Progenitor cell of endocrine pancreas (in vitro differentiated cells): ENCODE data around the gene TBXT. TPM values are rescaled to one million over a fixed set of nuclear protein-coding genes. Genes with fewer than 3 reads are reported as not detected.
"Not testable (repeated sequence)": the region's sequence is repeated elsewhere in the genome, so short reads cannot be mapped to it uniquely, and the experiment has no call there.

Source experiments
- DNase-seq: peaks from one replicate; pipeline ENCODE4 v3.0.0; 2021; ENCODE audit warnings: low spot score; ENCODE audit not compliant: unreplicated experiment
- H3K27ac Mint-ChIP-seq: 2 replicates; pipeline ENCODE4 v1.8.0; 2021; ENCODE audit warnings: mild to moderate bottlenecking, moderate library complexity, mixed read lengths
- H3K27me3 Mint-ChIP-seq: 2 replicates; pipeline ENCODE4 v1.8.0; 2021; ENCODE audit warnings: mixed read lengths
- H3K36me3 Mint-ChIP-seq: 2 replicates; pipeline ENCODE4 v1.8.0; 2022; ENCODE audit warnings: mixed read lengths; ENCODE audit not compliant: insufficient read depth
- H3K4me1 Mint-ChIP-seq: 2 replicates; pipeline ENCODE4 v1.8.0; 2021; ENCODE audit warnings: low read depth, mixed read lengths
- H3K4me3 Mint-ChIP-seq: 2 replicates; pipeline ENCODE4 v1.8.0; 2021; ENCODE audit warnings: low read depth, mild to moderate bottlenecking, moderate library complexity, mixed read lengths
- H3K9me3 Mint-ChIP-seq: 2 replicates; pipeline ENCODE4 v1.8.0; 2021; ENCODE audit warnings: low read depth, mixed read lengths
- total RNA-seq: library from RNA; stranded (reverse); gene quantifications from 2 replicates; pipeline ENCODE4 v1.2.1, GENCODE V29; 2021
- TF ChIP-seq, protein P1 (sequence below): fragments of 200-600 bp; sonication (generic); IDR thresholded peaks from one replicate; pipeline ENCODE4 v1.5.0; 2021; ENCODE audit warnings: antibody characterized with exemption, mild to moderate bottlenecking; ENCODE audit not compliant: unreplicated experiment

The TBXT gene
- total RNA-seq, 1 donor from 2014 or later: not detected

- Mint-ChIP-seq H3K9me3 (no peaks in the 10 kb centered on the region), H3K4me3 (no peak overlapping the region), H3K36me3 (no peaks in the 10 kb centered on the region), H3K4me1 (no peaks in the 10 kb centered on the region), H3K27ac (no peak overlapping the region), H3K27me3 (peaks cover 43% of the 10 kb centered on the region)
- DNase-seq: no peak
- TF ChIP-seq, protein P1, sequence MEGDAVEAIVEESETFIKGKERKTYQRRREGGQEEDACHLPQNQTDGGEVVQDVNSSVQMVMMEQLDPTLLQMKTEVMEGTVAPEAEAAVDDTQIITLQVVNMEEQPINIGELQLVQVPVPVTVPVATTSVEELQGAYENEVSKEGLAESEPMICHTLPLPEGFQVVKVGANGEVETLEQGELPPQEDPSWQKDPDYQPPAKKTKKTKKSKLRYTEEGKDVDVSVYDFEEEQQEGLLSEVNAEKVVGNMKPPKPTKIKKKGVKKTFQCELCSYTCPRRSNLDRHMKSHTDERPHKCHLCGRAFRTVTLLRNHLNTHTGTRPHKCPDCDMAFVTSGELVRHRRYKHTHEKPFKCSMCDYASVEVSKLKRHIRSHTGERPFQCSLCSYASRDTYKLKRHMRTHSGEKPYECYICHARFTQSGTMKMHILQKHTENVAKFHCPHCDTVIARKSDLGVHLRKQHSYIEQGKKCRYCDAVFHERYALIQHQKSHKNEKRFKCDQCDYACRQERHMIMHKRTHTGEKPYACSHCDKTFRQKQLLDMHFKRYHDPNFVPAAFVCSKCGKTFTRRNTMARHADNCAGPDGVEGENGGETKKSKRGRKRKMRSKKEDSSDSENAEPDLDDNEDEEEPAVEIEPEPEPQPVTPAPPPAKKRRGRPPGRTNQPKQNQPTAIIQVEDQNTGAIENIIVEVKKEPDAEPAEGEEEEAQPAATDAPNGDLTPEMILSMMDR: no peak
These were observed 12.1 kb upstream of the TBXT start for GRCh38 chr6:166179704-166180103.

GRCh38 chr6:166176106-166176505, 8.5 kb upstream of the TBXT start:
- H3K4me3 Mint-ChIP-seq: no peak overlapping the region
- TF ChIP-seq, protein P1: no peak
- H3K9me3 Mint-ChIP-seq: no peaks in the 10 kb centered on the region
- H3K36me3 Mint-ChIP-seq: no peaks in the 10 kb centered on the region
- DNase-seq: no peak
- peaks cover 34% of the 10 kb centered on the region for H3K27me3 Mint-ChIP-seq
- H3K27ac Mint-ChIP-seq: no peak overlapping the region
- H3K4me1 Mint-ChIP-seq: no peaks in the 10 kb centered on the region

DNA sequence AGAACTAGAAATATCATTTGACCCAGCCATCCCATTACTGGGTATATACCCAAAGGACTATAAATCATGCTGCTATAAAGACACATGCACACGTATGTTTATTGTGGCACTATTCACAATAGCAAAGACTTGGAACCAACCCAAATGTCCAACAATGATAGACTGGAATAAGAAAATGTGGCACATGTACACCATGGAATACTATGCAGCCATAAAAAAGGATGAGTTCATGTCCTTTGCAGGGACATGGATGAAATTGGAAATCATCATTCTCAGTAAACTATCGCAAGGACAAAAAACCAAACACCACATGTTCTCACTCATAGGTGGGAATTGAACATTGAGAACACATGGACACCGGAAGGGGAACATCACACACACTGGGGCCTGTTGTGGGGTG, 7.4 kb upstream of the TBXT start:
- not testable (repeated sequence) for DNase-seq, H3K4me3 Mint-ChIP-seq, H3K9me3 Mint-ChIP-seq, H3K27ac Mint-ChIP-seq, H3K36me3 Mint-ChIP-seq, H3K4me1 Mint-ChIP-seq
- H3K27me3 Mint-ChIP-seq: peaks cover 25% of the 10 kb centered on the region

- H3K27me3 Mint-ChIP-seq: peaks cover 16% of the 10 kb centered on the region
- H3K27ac Mint-ChIP-seq: no peak overlapping the region
- H3K36me3 Mint-ChIP-seq: no peaks in the 10 kb centered on the region
- H3K4me3 Mint-ChIP-seq: no peak overlapping the region
- H3K9me3 Mint-ChIP-seq: no peaks in the 10 kb centered on the region
- TF ChIP-seq, protein P1: no peak
- DNase-seq: no peak
- no peaks in the 10 kb centered on the region for H3K4me1 Mint-ChIP-seq
These were observed 6.4 kb upstream of the TBXT start for GRCh38 chr6:166174031-166174430.

DNA sequence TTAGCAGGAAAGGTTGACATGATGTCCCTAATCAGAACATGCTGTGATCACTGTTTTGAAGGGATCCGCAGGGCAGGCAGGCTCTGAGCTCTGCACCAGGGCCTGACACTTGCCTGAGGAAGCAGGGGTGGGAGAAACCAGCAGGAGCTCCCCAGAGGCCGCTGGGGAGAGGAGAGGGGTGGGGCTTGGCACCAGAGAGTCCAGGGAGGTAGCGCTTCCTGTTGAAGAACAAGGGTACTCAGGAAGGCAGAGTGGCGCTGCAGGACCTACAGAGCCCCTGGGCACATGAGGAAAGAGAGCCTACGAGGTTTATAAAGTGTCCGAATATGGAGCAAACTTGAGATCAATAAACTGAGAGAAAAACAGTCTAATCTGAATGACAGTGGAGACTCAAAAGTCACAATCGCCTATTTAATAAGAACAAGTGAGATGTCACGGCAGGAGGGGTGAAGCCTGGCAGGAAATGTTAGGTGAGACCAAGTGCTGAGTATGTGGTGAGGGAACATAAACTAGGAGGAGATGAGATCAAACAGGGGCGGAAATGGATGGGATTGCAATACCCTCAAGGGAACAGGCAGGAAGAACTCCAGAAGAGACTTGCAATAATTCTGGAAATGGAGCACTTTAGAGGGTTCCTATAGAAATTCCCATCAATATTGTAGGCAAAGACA, 5.8 kb upstream of the TBXT start:
- no peaks in the 10 kb centered on the region for H3K9me3 Mint-ChIP-seq
- no peak for DNase-seq
- peaks cover 3% of the 10 kb centered on the region for H3K4me1 Mint-ChIP-seq
- TF ChIP-seq, protein P1: no peak
- no peak overlapping the region for H3K4me3 Mint-ChIP-seq
- no peaks in the 10 kb centered on the region for H3K36me3 Mint-ChIP-seq
- H3K27me3 Mint-ChIP-seq: peaks cover 21% of the 10 kb centered on the region
- H3K27ac Mint-ChIP-seq: no peak overlapping the region

GRCh38 chr6:166172546-166172945, 4.9 kb upstream of the TBXT start:
- Mint-ChIP-seq H3K27me3 (peaks cover 23% of the 10 kb centered on the region), H3K27ac (no peak overlapping the region), H3K4me1 (peaks cover 6% of the 10 kb centered on the region), H3K4me3 (no peak overlapping the region), H3K36me3 (no peaks in the 10 kb centered on the region), H3K9me3 (no peaks in the 10 kb centered on the region)
- TF ChIP-seq, protein P1: no peak
- no peak for DNase-seq
